DMS53 treated with DMSO at 0.1 percent for 48 hours (cell line): ENCODE results near the gene PPFIA4.

Experiments
- DNase-seq: peaks from one replicate; lab custom pipeline; 2025; ENCODE audit not compliant: unreplicated experiment; lab: John Stamatoyannopoulos, UW

Gene PPFIA4

DNA sequence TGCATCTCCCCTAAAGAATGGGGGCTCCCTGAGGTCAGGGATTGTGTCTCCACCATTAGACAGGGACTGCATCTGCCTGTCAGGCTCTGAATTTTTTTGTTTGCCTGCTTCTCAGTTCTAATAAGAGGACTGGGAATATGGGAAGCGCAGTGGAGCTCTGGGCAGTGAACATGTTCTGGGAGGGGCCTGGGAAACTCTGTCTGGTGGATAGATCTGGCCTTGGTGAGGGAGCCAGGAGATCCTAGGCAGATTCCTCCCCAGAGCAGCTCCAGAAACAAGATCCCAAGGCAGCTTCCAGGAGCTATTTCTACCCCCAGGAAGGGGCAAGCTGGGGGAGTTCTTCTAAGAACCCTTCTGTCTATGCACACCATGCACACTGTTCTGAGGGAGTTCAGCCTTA lies 72.2 kb downstream of the PPFIA4 start:
- DNase-seq, result no peak

DNA sequence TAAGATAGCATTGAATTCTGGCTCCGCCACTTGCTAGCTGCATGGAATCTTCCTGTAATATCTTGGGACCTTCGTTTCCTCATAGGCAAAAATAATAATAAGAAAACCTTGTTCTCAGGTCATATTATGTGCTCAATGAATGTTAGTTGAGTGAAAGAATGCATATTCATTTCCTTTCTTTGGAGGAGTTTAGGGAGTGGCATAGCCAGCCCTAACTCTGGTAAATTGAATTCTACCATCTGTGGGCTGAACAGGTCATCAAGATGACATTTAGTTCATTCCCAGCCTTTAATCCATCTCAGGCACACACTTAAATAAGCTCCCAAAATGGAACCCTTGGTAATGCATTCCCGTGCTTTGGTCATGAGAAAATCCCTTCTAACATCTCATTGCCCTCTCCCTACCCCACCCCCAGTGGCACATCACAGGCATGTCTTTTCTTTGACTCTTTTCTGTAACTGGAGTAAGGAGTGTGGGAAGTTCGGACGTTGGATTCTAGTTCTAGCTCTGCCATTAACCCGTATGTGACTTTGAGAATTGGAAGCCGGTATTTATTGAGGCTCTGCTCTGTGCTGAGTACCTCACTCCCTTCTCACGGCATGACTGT lies 72.7 kb downstream of the PPFIA4 start:
- no peak for DNase-seq

- no peak for DNase-seq
Measured at GRCh38 chr1:203099805-203100515, 73.7 kb downstream of the PPFIA4 start.

DNA sequence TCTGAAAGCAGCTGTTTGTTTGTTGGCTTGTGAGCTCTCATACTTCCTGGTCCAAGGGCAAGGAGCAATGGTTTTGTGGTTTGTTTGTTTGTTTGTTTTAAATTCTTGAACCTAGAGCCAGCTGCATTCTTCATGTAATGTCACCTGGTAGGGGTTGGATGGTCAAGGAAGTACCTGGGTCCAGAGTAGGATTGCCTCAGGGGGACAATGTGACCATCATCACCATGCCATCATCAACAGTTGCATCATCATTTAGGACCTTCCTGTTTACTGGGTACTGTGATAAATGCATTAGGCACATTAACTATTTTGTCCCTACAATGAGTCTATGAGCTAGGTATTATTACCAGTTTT lies 74.2 kb downstream of the PPFIA4 start:
- DNase-seq, result no peak

- DNase-seq, result no peak
Measured at GRCh38 chr1:203101813-203102634, 75.7 kb downstream of the PPFIA4 start.

- DNase-seq, result no peak
Measured at GRCh38 chr1:203103216-203103615, 76.9 kb downstream of the PPFIA4 start.

- no peak for DNase-seq
Measured at GRCh38 chr1:203103829-203104495, 77.7 kb downstream of the PPFIA4 start.

DNA sequence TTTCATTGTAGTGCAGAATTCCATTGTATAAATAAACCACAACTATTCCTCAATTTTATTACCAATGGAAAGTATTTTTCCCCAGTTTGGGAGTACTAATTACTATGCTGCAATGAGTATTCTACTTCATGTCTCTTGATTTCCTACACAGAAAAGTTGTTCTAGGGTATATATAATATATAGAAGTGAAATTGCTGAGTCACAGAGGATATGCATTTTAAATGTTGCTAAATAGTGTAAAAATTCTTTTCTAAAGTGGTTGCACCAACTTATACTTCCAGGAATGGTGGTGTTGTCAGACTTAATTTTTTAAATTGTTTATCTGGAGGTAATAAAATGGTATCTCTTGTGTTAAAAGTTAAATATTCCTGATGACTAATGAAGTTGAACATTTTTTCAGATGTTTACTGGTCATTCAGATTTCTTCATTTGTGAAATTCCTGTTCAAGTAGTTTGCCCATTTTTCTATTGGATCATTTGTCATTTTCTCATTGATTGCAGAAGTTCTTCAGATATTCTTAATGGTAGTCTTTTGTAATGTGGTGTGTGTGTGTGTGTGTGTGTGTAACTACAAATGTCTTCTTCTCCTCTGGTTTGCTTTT lies 78.6 kb downstream of the PPFIA4 start:
- no peak for DNase-seq

DNA sequence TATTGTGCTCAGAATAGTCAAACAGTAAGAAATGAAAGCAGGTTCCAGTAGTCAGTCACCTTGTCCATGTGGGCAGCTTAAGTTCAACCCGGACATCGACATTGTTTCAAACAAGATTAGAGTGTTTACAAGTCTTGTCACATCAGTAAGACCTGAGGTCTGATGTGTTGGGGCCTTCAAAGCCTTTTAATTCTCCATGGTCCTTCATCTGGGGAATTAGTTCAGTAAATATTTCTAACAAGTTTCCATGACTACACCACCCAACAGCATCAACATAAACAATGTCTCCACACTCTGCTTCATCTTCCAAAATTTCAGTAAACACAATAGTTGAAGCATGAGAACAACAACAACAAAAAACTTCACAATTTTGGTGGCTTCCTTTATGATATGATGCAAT lies 86.2 kb downstream of the PPFIA4 start:
- DNase-seq, result no peak

- DNase-seq, result no peak
Measured at GRCh38 chr1:203113308-203113707, 87.0 kb downstream of the PPFIA4 start.

GRCh38 chr1:203114202-203114601 lies 87.9 kb downstream of the PPFIA4 start:
- no peak for DNase-seq

DNA sequence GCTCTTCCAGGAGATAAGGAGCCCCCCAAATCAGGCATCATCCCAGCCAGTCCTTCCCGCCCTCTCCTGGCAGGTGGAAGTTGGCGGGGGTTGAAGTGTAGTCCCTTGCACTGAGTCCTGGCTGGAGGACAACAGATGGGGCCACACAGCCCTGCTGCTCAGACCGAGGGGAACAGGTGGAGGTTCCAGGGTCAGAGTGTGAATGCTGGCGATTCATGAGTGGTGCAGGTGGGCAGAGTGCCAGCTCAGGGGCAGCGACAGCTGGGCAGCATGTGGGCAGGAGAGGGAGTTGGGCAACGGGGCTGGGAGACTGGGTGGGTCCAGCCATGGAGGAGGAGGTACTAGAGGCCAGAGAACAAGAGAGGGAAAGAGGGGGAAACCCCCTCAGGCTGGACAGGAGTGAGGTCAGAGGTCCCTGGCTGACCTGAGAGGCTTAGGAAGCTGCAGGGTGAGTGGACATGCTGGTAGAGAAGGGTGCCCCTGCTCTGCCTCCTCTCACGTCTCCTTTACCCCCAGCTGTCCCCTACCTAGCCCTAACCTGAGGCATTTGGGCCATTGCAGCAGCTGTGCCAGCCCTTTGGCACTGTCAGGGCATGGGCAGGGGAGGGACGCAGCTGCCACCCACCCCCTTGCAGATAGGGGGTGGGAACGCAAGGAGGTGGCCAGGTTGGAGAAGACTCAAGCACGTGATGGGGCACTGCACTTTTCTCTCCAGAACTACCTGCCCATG lies 90.0 kb downstream of the PPFIA4 start:
- no peak for DNase-seq

GRCh38 chr1:203117611-203118575 lies 91.6 kb downstream of the PPFIA4 start:
- DNase-seq, result peak; percentile 52

DNA sequence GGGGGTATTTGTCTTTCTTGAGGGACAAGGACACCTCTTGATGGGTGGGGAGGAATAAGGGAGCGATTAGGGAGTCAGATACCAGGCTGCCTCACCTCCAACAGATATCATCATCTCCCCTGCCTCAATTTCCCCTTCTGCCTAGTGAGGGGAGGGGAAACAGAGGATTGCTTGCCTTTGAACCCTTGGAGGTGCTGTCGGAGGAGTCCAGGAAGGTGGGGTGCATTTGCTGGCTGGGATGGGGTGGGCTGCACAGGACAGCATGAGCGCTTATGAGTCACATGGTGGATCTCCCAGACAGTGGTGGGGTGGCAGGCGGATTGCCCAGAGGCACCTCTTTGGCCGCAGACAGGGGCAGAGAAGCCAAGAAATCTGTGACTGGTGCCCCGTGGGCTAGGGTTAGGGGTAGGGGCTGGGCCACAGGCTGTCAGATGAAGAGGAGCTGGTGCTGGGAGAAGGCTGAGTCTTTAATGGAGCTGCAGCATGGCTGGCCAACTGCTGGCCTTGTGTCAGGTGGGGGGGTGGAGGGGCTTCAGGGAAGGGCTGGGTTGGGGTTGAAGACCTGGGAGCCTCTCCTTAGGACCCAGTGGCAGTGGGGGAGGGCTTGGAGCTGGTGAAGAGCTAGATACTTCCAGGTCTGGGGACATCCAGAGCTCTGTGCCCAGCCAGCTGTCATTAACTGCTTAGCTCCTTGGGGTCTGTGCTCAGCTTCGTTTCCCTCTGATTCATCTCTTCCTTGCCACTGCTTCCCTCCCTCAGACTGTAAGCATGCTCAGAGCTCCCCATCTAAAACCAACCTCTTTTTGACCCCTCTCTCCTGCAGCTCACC lies 94.2 kb downstream of the PPFIA4 start:
- no peak for DNase-seq

- no peak for DNase-seq
Measured at GRCh38 chr1:203121186-203122015, 95.1 kb downstream of the PPFIA4 start.

GRCh38 chr1:203122159-203122558 lies 95.9 kb downstream of the PPFIA4 start:
- DNase-seq, result no peak

DNA sequence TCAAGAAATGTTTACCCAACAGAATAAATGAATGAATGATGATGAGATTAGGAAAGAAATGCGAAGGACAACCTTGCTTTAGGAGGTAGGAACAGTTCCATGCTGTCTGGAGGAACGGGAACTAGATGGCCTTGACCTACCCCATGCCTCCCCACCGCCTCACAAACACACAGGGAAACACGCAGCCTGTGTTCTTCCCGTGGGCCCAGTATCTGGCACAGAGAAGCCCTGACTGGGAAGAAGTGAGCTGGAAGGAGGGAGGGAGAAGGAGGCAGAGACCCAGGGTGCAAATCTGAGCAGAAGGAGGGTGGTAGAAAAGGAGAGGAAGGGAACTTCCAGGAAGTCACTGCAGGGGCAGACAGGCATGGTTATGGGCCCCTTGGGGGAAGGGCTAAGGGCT lies 97.7 kb downstream of the PPFIA4 start:
- DNase-seq, result no peak
